HG02571 (cell line): ENCODE data around the gene RLN3.
A peak's percentile ranks its signal among the peaks of the same experiment; 100 is the strongest.

Source experiments
- ATAC-seq: cut with Tn5 transposase; IDR thresholded peaks from one replicate; pipeline ENCODE4 v1.9.1; 2021; ENCODE audit warnings: mild to moderate bottlenecking, moderate library complexity; ENCODE audit not compliant: unreplicated experiment

Gene RLN3, protein sequence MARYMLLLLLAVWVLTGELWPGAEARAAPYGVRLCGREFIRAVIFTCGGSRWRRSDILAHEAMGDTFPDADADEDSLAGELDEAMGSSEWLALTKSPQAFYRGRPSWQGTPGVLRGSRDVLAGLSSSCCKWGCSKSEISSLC

DNA sequence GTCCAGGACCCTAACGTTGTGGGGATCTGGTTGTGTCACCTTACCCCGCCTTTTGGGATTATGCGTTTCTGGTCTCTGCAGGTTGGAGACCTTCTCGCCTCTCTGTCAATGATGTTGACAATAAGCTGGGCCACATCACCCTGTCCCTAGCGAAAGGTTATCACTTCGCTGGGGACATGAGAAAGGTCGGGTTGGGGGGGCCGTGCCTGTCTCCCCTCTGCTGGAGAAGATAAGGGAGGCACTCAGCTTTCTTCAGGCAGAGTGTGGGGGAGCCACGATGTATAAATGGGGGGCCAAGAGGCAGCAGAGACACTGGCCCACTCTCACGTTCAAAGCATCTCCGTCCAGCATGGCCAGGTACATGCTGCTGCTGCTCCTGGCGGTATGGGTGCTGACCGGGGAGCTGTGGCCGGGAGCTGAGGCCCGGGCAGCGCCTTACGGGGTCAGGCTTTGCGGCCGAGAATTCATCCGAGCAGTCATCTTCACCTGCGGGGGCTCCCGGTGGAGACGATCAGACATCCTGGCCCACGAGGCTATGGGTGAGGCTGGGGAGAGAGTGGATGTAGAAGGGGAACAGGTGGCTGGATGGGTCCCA is at the start of gene RLN3:
TSS of gene RLN3 (plus strand) at position 293 of the 595 bp plus-strand sequence. CDS start at position 350, 57 bp downstream.
- no peak for ATAC-seq

DNA sequence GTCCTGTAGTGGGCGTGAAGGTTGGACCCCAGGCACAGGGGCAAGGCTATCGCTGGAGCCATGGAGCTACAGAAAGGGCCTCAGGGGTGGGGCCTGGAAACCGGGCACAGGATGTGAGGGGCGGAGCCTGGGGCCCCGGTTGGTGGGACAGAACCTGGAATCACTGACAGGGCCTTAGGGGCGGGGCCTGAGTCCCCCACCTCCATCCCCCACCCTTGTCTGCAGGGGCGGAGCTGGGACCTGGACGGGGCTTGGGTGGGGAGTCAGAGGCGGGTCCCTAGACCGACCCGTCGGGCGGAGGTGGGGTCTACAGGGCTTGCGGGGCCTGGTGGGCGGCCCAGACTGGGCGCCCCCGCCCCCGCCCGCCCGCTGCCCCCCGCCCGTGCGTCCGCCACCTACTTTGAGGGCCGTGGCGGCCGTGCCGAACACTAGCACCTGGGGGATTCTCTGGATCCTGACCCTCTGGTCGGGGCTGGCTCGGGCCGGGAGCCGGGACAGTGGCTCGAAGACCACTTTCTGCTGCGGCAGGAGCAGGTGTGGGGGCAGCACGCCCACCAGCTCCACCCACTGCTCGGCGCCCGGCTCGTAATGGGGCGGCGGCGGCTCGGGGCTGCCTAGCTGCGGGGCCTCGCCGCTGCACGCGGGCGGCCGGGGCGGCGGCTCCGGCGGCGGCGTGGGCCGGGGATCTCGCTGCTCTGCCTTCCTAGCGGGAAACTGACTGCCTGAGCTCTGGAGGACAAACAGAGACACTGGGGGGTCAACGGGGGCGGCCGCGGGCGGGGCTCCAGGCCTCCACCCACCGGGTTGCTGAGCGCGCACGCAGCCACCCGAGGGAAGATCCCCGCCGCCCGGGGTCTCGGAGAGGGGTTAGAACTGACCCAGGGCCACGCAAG is 49.4 kb upstream of the RLN3 start:
- ATAC-seq, result no peak

DNA sequence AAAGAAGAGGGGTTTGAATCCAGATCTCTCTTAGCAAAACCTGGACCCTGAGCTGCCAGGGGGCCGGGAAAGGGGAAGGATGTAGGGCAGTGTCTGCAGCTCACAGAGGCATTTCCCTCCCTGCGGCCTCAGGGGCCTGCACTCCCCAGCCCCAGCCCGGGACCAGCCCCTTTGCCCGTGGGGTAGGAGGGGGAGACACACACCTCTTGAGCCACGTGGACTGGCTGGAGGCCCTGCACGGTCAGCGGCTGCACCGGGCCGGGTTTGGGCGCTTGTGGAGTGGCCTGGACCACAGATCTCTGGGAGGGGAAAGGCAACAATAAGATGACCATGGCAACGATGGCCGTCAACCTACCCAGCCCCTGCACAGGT is 48.7 kb upstream of the RLN3 start:
- no peak for ATAC-seq

DNA sequence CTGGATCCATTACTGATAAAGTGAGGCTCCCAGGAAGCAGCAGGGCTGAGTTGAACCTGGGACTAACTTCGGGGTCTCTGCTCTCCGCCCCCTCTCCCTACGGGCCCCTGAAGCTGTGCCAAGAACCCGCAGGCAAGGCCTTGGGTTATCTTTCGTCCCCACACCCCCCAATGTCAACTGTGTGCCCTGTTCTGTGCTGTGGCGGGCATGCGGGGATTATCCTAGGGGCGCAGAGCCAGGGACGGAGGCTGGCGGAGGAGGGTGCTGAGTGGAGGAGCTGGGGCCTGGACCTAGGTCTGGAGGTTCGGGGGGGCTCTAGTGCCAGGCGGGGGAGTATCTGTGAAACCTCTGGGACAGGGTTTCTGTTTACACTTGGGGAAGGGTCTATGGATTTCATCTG is 48.3 kb upstream of the RLN3 start:
- no peak for ATAC-seq

DNA sequence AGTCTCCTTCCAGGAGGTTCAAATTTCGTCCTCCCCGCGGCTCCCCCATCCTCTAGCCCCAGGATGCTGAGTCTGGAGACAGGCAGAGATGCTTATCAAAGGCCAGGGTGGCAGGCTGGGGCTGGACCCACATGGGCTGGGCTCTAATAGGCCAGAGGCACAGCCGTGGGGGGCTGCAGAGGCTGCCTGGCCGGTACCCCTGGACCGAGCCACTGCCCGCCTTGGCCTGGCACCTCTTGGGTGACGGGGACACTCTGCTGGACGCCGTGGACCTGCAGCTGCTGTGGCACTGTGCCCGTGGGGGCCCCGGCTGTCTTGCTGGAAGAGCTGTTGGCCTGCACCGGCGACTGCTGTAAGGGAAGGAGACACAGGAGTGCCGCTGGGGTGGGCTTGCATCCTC is 47.6 kb upstream of the RLN3 start:
- ATAC-seq, result no peak

DNA sequence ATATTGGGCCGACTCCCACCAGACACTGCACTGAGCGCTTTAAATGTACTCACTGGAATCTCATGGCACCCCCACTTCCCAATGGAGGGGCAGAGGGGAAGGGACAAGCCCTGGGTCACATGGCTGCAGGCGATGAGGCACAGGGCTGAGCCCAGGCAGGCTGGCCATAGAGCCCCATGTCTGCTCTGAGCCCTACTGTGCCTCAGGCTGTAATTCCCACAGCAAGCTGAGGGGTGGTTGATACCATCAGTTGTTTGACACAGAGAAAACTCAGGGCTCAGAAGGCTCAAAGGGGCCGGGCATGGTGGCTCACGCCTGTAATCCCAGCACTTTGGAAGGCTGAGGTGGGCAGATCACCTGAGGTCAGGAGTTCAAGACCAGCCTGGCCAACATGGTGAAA is 46.9 kb upstream of the RLN3 start:
- no peak for ATAC-seq

DNA sequence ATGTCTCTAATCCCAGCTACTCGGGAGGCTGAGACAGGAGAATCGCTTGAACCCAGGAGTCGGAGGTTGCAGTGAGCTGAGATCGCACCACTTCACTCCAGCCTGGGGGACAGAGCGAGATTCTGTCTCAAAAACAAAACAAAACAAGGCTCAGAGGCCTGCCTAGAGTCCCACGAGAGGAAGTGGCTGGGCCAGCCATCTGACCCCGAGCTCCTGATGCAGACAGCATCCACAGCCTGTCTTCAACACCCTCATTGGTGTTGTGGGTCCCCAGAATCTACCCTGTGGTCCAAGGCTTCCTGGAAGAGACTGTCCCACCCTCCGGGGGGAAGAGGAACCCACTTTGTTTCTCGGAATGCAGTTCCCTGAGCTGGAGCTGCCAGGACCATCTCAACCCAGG is 46.5 kb upstream of the RLN3 start:
- no peak for ATAC-seq

DNA sequence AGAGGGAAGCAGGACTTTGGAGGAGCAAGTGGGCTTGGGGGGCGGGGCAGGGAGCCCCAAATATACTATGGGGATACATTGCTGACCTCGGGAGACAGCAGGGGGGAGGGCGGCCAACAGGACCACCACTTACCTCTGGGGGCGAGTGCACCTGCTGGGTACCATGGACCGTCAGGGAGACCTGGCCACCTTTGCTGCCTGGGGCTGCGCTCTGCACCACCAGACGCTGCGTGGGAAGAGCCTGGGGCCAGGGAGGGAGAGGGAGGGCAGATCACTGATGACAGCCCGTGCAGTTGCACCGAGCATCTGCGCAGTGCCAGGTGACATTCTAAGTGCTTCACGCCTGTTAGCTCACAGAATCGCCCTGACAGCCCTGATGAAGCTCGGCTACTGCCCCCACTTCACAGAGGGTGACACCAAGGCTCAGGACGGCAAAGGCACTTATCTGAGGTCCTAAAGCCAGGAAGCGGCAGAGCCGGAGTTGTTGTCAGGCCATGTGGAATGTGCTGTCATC is 45.9 kb upstream of the RLN3 start:
- no peak for ATAC-seq

DNA sequence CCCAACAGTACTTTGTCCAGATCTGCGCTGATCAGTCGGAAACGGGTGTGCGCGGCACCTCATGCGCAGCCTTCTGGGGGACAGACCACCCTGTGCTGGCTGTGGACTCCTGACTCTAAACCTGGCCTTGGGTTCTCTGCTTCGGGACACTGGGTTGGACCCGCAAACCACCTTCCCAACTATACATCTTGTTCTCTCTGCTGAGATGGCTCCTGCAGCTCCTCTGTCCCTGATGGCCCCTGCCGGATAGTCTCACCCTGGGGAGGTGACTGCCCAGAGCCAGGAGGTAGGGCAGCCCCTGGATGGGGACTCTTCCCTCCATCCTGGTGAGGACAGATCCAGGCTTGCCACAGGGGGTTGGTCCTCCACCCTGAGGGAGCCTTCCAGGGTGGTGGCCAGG is 45.2 kb upstream of the RLN3 start:
- ATAC-seq, result no peak

DNA sequence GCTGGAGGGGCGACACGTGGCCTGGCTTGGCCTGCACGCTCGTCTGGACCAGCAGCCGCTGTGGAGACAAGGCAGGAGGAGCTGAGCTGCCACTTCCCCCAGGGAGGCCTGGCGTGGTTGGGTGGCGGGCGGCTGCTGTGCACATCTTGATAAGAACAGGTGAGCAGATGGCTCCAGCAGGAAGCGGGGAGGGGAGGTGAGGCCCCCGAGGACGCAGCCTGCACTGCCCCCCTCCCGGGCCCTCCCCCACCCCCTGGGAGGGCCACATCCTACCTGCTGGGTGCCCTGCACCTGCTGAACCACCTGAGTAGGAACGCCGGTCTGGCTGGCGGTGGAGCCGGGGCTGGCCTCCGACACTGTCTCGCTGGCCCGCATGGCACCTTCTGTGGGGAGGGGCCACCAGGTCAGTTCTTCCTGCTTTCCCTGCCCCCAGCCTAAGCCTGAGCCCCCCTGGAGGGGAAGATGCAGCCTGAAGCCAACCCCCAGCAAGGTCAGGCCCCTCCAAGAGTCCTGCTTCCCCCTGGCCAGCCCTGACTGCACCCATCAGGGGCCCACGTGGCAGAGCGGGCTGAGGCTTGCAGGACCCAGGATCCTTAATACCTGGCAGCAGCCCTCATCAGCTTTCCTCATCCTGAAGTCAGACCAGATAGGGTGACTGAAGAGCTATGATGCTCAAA is 44.6 kb upstream of the RLN3 start:
- ATAC-seq, result no peak

DNA sequence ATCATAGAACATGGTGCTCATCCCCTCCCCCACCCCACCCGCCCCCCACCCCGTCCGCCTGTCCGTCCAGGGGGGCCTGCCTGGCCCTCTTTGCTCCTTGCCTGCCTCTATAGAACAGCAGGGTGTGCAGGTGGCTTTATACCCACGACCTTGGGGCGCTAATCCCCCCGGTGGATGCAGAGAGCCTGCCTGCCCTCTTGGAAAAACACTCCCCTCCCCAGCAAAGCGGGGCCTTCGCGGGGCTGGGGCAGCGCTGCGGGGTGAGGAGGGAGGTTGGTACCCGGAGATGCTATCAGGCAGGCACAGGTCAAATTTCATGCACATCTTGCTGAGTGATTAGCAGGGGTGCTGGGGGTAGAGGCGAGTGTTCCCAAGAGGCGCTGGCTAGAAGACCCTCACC is 43.8 kb upstream of the RLN3 start:
- no peak for ATAC-seq

DNA sequence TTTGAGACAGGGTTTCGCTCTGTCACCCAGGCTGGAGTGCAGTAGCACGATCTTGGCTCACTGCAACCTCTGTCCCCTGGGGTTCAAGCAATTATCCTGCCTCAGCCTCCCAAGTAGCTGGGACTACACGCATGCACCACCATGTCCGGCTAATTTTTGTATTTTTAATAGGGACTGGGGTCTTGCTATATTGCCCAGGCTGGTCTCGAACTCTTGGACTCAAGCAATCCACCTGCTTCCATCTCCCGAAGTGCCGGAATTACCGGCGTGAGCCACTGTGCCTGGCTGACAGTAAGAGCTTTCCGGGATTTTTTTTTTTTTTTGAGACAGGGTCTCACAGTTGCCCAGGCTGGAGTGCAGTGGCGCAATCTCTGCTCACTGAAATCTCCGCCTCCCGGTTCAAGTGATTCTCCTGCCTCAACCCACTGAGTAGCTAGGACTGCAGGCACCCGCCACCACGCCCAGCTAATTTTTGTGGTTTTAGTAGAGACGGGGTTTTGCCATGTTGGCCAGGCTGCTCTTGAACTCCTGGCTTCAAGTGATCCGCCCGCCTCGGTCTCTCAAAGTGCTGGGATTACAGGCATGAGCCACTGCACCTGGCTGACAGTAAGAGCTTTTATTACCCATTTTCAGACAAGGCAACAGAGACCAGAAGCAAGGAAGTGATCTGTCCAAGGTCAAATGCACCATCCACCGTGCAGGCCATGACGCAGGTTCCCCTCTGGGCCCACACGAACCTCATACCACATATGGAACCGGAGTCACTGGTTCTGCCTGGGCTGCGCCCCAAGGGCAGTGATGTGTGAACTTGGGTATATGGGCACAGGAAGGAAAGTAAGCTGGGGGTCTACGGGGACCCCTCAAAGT is 42.8 kb upstream of the RLN3 start:
- ATAC-seq, result no peak

DNA sequence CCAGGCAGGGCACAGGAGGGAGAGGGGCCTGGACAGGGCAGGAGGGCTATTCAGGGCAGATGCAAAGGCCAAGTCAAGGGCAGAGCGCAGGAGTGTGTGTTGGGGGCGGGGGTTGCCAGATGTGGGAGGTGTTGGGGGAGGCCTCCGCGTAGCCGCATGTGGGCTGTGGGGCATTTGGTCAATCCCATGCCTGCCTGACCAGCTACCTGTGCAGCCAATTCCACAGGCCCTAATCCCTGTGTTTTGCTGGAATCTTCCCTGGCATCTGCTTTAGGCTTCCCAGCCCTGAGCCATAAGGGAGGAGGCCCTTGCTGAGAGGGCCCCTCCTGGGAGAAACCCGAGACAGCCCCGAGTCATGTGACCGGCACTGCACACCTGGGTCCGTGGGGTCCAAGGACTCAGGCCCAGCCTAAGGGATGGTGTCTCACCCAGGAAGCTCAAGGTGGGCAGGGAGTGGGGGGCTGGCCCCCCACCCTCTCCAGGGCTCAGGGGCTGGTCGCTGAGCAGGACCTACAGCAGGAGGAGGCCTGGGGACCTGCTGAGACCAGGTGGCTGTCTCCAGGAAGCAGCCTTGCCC is 42.1 kb upstream of the RLN3 start:
- no peak for ATAC-seq

DNA sequence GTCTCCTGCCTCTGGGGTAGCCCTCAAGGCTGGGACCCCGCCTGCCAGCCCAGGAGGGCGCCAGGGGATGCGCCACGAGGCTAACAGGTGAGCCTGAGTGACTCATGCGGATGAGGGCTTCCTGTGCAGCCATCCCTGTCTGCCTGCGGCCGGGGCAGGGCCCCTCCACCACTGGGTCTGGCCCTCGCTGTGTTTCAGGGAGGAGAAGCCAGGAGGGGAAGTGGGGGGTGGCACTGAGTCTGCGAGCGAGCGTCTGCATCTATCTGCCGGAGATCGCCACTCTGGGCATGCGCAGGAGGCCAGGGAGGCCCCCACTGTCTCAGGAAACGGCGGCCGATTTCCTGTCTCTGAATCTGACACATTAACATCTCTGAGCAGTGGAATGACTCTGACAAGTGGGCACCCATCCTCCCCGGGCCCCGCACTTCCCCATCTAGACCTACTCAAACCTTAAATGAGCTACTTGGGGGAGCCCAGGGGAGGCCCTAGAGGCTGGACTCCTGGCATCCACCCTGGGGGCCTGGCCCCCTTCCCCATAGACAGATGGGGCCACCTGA is 41.5 kb upstream of the RLN3 start:
- ATAC-seq, result peak; percentile 63

DNA sequence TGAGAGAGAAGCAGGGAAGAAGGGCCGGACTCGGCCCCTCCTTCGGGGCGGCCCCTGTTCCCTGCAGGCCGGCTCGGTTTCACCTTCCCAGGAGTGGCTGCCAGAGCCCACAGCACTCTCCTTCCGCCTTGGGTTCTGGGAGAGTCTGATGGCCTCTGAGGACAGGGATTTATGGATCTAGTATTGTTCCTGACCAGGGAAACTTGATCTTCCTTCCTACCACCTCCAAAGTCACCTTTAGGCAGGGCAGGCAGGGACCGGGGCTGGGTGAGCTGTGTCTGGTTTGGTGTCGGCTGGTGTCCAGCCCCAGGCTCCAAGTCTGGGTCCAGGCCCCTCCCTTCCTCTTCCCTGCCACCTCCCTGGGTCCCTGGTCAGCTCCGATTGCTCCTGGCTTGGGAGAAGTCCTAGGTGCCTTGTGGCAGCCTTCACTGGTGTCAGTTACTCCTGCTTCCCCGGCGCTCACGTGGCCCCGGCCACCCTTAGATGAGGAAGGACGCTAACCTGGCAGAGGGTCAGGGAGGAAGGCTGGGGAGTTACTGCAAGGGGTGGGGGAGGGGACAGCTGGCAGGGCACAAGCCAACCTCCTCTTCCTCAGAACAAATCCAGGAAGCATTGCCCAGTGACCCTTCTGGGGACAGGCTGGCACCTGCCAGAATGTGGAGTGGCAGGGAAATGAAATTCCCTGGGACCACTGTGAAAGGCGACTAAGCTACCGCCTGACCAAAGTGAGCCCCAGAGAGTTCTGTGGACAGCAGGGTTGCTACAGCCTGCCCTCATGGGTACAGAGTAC is 40.7 kb upstream of the RLN3 start:
- ATAC-seq, result no peak

DNA sequence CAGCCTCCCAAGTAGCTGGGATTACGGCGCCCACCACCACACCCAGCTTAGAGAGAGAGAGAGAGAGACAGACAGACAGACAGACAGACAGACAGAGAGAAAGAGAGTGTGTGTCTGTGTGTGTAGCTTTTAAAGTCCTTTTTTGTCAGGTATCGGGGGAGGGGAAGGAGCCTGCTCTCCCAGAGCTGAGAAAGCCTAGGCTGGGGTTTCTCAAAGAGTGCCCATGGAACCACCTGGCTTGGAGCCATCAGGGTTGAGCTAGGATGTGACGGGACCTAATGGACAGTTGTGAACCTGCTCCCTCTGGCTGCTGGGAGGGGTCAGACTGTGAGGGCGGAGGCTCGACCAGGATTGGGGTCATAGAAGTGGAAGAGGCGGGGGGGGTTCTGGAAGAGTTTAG is 38.5 kb upstream of the RLN3 start:
- ATAC-seq, result no peak

DNA sequence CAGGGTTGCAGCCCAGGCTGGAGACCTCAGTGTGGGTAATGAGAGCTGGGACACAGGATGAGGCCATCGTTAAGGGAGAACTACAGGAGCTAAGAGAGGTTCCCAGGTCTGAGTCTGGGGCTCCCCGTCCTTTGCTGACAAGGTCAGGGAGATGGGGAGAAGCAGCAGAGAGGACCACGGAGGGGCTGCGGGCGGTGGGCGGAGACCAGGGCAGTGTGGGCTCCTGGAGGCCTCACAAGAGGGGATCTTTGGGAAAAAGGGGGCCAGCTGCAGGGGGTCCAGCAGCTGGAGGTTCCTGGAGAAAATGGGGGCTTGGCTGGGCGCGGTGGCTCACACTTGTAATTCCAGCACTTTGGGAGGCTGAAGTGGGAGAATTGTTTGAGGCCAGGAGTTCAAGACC is 37.9 kb upstream of the RLN3 start:
- no peak for ATAC-seq

DNA sequence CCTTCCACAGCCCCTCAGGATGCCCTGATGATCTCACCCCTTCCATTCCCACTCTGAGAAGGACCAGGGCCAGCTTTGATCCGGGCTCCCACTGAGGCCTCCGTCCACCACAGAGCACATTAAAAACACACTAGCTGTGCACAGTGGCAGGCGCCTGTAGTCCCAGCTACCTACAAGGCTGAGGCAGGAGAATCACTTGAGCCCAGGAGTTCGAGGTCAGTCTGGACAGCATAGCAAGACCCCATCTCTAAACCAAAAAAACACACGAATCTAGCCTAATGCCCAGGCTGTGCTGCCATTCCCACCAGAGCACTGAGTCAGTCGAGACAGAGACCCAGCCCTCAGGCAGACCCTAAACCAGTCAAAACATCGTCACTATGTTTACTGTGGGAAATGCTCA is 35.9 kb upstream of the RLN3 start:
- ATAC-seq, result no peak
